GM12878 (cell line): ENCODE results near the gene MAMDC2. TPM values are rescaled to one million over a fixed set of nuclear protein-coding genes. Genes with fewer than 3 reads are reported as not detected.

Experiments used
- BCLAF1 ChIP-seq: fragments of 450-650 bp; IDR thresholded peaks from 2 replicates; pipeline ENCODE4 v1.6.1; 2017; ENCODE audit warnings: antibody characterized with exemption, mild to moderate bottlenecking, moderate library complexity
- CBFB ChIP-seq: IDR thresholded peaks from 2 replicates; pipeline ENCODE4 v1.6.1; 2016; ENCODE audit warnings: antibody characterized with exemption, low read depth
- CHD4 ChIP-seq: fragments of 200-600 bp; sonication (generic); IDR thresholded peaks from 2 replicates; pipeline ENCODE4 v1.6.1; 2016; ENCODE audit warnings: mild to moderate bottlenecking
- CREB1 ChIP-seq: IDR thresholded peaks from 2 replicates; pipeline ENCODE4 v1.6.1; 2012; ENCODE audit warnings: low read depth, mild to moderate bottlenecking, inconsistent platforms
- ETV6 ChIP-seq, 2 experiments: fragments of 450-650 bp in 1 of 2; IDR thresholded peaks in 1 of 2; conservative IDR thresholded peaks in 1 of 2; 2 replicates each; pipeline ENCODE4 v1.6.1; 2014; ENCODE audit warnings: antibody characterized with exemption in 1 of 2, borderline replicate concordance in 1 of 2, low read depth in 1 of 2, mild to moderate bottlenecking in 1 of 2, moderate library complexity in 1 of 2
- HDGF ChIP-seq: fragments of 450-650 bp; IDR thresholded peaks from 2 replicates; pipeline ENCODE4 v1.6.1; 2016; ENCODE audit warnings: antibody characterized with exemption
- KLF5 ChIP-seq: fragments of 450-650 bp; IDR thresholded peaks from 2 replicates; pipeline ENCODE4 v1.6.1; 2014; ENCODE audit warnings: mild to moderate bottlenecking; ENCODE audit not compliant: partially characterized antibody
- LARP7 ChIP-seq: fragments of 450-650 bp; IDR thresholded peaks from 2 replicates; pipeline ENCODE4 v1.6.1; 2017; ENCODE audit warnings: mild to moderate bottlenecking
- NRF1 ChIP-seq: conservative IDR thresholded peaks from 2 replicates; pipeline ENCODE4 v1.6.1; 2011; ENCODE audit warnings: mild to moderate bottlenecking, low read depth, low read length, improper control_type of control experiment
- SKIL ChIP-seq: fragments of 450-650 bp; IDR thresholded peaks from 2 replicates; pipeline ENCODE4 v1.6.1; 2017; ENCODE audit warnings: mild to moderate bottlenecking, low read depth, inconsistent platforms; ENCODE audit not compliant: poor library complexity, severe bottlenecking
- TARDBP ChIP-seq: IDR thresholded peaks from 2 replicates; pipeline ENCODE4 v1.6.1; 2016; ENCODE audit warnings: borderline replicate concordance
- TCF7 ChIP-seq: IDR thresholded peaks from 2 replicates; pipeline ENCODE4 v1.6.1; 2014; ENCODE audit warnings: antibody characterized with exemption, borderline replicate concordance
- polyA plus RNA-seq, 11 experiments: library from polyadenylated mRNA; depleted of rRNA in 4 of 11; unstranded in 6 of 11; stranded (reverse) in 5 of 11; fragments of >200 nt; fragmentation: Nextera tagmentation in 4 of 11; fragmentation: Illumina TruSeq in 1 of 11; extraction: Ambion mirVana in 4 of 11; extraction: Trizol in 1 of 11; gene quantifications; 1 replicate in 1 of 11; 2 replicates in 10 of 11; pipeline versions ENCODE4 v1.2.1 to v1.2.3, GENCODE V29; 2011 to 2016; ENCODE audit warnings: inconsistent platforms in 2 of 11, missing spikeins in 2 of 11, low read depth in 1 of 11
- total RNA-seq, 4 experiments: library from RNA; depleted of rRNA in 3 of 4; stranded (reverse); fragments of >200 nt in 3 of 4; fragmentation: Illumina TruSeq in 1 of 4; extraction: Trizol in 1 of 4; gene quantifications; 2 replicates each; pipeline versions ENCODE4 v1.2.1 to v1.2.3, GENCODE V29; 2013 to 2021

The MAMDC2 gene
- total and polyA plus RNA-seq, 10 of the 15 experiments (the other 5 are each of a cell fraction or from before 2014, with no cell fraction given), result 0.01 to 0.09 TPM; not detected in 8

GRCh38 chr9:70217029-70217428 is 173.4 kb downstream of the MAMDC2 start (continued):
- no peak for TF ChIP-seq BCLAF1
- no peak for TF ChIP-seq CREB1
- TF ChIP-seq SKIL, result no peak
- TF ChIP-seq LARP7, result no peak
- no peak for TF ChIP-seq CBFB
- no peak for TF ChIP-seq TARDBP
- TF ChIP-seq NRF1, result no peak
- TF ChIP-seq KLF5, result no peak
- TF ChIP-seq CHD4, result no peak
- no peak for TF ChIP-seq HDGF
- TF ChIP-seq ETV6 (conservative IDR thresholded peaks at IDR 0.05 in 1 of 2, IDR thresholded peaks at IDR 0.05 in 1 of 2; ENCODE audit: borderline replicate concordance in 1 of 2, low read depth in 1 of 2), result no peak
- no peak for TF ChIP-seq TCF7
